GM12892 (cell line): ENCODE measurements around the gene CNTN4.

ENCODE experiments used
- POLR2AphosphoS5 ChIP-seq: IDR thresholded peaks from 2 replicates; pipeline ENCODE4 v1.6.1; 2011; ENCODE audit warnings: low read depth, low read length, control low read depth
- TAF1 ChIP-seq: IDR thresholded peaks from 2 replicates; pipeline ENCODE4 v1.6.1; 2011; ENCODE audit warnings: low read depth, mild to moderate bottlenecking, control low read depth, low read length, borderline replicate concordance

DNA sequence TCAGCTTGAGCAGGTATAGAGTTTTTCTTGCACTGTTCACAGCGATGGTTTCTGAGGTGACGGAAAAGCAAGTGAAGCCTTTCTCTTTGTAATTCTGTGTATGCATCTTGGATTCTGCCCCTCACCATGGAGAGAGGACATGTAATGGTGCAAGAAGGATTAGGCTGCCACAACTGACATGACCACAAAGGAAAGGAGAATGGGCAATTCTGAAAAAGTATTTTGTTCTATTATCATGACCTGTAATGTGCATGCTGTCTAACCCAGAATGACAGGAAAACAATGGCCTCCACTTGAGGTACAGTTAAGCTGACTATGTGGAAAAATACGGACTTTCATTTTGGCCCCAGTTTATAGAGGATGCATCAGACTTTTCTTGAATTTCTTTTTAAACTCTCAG is 784.6 kb downstream of the CNTN4 start:
- no peak for TF ChIP-seq TAF1
- TF ChIP-seq POLR2AphosphoS5, result no peak
